ENCODE data around the gene ELL2.

DNA sequence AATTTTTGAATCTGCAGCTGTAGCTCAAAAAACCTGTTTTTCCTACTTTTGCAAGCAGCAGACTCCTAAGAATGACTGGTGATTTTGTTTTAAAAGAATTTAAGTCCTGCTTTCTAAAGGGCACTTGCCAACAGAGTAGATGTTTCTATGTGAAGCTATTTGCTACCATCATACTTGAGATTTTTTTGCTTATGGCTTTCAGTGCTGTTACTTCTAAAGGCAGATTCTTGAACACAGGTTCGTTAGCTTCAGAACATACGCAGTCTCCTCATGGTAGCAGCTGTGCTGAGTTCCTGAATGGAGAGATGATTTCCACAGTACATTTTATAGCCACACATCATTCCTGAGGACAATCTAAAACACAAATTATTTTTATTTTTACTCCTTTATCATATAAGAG, 24.4 kb upstream of the ELL2 start:
- TF ChIP-seq NR1H2 (CRISPR knock-in tag; IDR thresholded peaks at IDR 0.05), result no peak
- TF ChIP-seq, protein P1, sequence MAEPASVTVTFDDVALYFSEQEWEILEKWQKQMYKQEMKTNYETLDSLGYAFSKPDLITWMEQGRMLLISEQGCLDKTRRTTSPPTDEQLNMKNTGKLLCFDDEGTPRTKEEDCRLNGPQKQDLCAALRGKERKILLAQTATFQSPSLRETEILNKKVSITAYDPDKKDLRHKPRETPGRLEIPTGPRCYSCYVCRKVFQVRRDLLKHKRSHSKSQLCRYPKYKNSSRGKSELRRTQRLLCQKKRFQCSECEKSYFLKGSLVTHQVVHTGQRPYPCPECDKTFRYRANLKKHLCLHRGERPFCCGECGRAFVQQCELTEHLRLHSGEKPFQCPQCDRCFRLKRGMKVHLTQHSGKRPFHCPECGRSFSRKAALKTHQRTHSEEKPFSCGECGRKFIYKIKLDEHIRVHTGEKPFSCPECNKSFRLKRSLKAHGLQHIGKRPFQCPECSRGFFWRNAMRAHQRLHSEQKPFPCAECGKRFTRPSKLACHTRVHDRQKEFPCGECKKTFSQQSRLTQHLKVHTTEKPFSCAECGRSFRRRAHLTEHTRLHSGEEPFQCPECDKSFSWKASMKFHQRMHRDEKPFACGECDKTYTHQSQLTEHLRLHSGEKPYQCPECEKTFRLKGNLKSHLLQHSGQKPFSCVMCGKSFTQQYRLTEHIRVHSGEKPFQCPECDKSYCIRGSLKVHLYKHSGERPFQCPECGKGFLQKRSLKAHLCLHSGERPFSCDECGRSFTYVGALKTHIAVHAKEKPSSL (CRISPR knock-in tag; conservative IDR thresholded peaks at IDR 0.05), result no peak
- TF ChIP-seq, protein P2, sequence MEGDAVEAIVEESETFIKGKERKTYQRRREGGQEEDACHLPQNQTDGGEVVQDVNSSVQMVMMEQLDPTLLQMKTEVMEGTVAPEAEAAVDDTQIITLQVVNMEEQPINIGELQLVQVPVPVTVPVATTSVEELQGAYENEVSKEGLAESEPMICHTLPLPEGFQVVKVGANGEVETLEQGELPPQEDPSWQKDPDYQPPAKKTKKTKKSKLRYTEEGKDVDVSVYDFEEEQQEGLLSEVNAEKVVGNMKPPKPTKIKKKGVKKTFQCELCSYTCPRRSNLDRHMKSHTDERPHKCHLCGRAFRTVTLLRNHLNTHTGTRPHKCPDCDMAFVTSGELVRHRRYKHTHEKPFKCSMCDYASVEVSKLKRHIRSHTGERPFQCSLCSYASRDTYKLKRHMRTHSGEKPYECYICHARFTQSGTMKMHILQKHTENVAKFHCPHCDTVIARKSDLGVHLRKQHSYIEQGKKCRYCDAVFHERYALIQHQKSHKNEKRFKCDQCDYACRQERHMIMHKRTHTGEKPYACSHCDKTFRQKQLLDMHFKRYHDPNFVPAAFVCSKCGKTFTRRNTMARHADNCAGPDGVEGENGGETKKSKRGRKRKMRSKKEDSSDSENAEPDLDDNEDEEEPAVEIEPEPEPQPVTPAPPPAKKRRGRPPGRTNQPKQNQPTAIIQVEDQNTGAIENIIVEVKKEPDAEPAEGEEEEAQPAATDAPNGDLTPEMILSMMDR (IDR thresholded peaks at IDR 0.05), result no peak
- TF ChIP-seq, protein P3, sequence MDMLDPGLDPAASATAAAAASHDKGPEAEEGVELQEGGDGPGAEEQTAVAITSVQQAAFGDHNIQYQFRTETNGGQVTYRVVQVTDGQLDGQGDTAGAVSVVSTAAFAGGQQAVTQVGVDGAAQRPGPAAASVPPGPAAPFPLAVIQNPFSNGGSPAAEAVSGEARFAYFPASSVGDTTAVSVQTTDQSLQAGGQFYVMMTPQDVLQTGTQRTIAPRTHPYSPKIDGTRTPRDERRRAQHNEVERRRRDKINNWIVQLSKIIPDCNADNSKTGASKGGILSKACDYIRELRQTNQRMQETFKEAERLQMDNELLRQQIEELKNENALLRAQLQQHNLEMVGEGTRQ (CRISPR knock-in tag; IDR thresholded peaks at IDR 0.05), result no peak
